ENCODE results near the gene OPN1MW3.
"Not testable (repeated sequence)": the region's sequence is repeated elsewhere in the genome, so short reads cannot be mapped to it uniquely, and the experiment has no call there.

The OPN1MW3 gene

GRCh38 chrX:154294791-154295574, 37.6 kb downstream of the OPN1MW3 start, which contains the start of gene TEX28:
Gene TEX28 (minus strand): TSS chrX:154295124. CDS start chrX:154292117, 3,007 bp downstream.
- TF ChIP-seq CTCF (conservative IDR thresholded peaks at IDR 0.05) = no peak
- H3K27ac ChIP-seq = no peak within 1 kb of the TSS

- H3K27ac ChIP-seq = no peak within 1 kb of the TSS
- no peak for TF ChIP-seq CTCF (conservative IDR thresholded peaks at IDR 0.05)
Observed at GRCh38 chrX:154295664-154296310, 38.4 kb downstream of the OPN1MW3 start, which contains the start of gene TKTL1. Gene TKTL1 (plus strand): TSS chrX:154295795. CDS start chrX:154295860, 65 bp downstream.

GRCh38 chrX:154296731-154297130, 39.3 kb downstream of the OPN1MW3 start:
- no peak overlapping the region for H3K27ac ChIP-seq
- no peak for TF ChIP-seq CTCF (conservative IDR thresholded peaks at IDR 0.05)

GRCh38 chrX:154298312-154298711, 40.9 kb downstream of the OPN1MW3 start:
- TF ChIP-seq CTCF (conservative IDR thresholded peaks at IDR 0.05) = no peak
- H3K27ac ChIP-seq = no peak overlapping the region

GRCh38 chrX:154300816-154301215, 43.4 kb downstream of the OPN1MW3 start:
- no peak overlapping the region for H3K27ac ChIP-seq
- TF ChIP-seq CTCF (conservative IDR thresholded peaks at IDR 0.05) = no peak

- H3K27ac ChIP-seq = not testable (repeated sequence)
Observed at GRCh38 chrX:154302998-154303397, 45.6 kb downstream of the OPN1MW3 start.

GRCh38 chrX:154303476-154303875, 46.1 kb downstream of the OPN1MW3 start:
- no peak for TF ChIP-seq CTCF (conservative IDR thresholded peaks at IDR 0.05)
- no peak overlapping the region for H3K27ac ChIP-seq

- H3K27ac ChIP-seq = no peak overlapping the region
- TF ChIP-seq CTCF (conservative IDR thresholded peaks at IDR 0.05) = no peak
Observed at GRCh38 chrX:154304846-154305245, 47.5 kb downstream of the OPN1MW3 start.

Measured in VCaP (cell line).